Ishikawa (cell line): ENCODE measurements around the gene MAP3K19.

Experiments used
- CEBPB ChIP-seq: IDR thresholded peaks from 2 replicates; pipeline ENCODE4 v1.6.1; 2012
- CREB1 ChIP-seq: IDR thresholded peaks from 2 replicates; pipeline ENCODE4 v1.6.1; 2012; ENCODE audit warnings: low read depth
- EGR1 ChIP-seq: IDR thresholded peaks from 2 replicates; pipeline ENCODE4 v1.6.1; 2012
- EP300 ChIP-seq: IDR thresholded peaks from 2 replicates; pipeline ENCODE4 v1.6.1; 2012; ENCODE audit warnings: borderline replicate concordance
- FOXM1 ChIP-seq: IDR thresholded peaks from 2 replicates; pipeline ENCODE4 v1.6.1; 2012; ENCODE audit warnings: low read depth, borderline replicate concordance
- NFIC ChIP-seq: IDR thresholded peaks from 2 replicates; pipeline ENCODE4 v1.6.1; 2012
- RAD21 ChIP-seq: IDR thresholded peaks from 2 replicates; pipeline ENCODE4 v1.6.1; 2012; ENCODE audit warnings: low read depth
- TAF1 ChIP-seq: IDR thresholded peaks from 2 replicates; pipeline ENCODE4 v1.6.1; 2012; ENCODE audit warnings: low read depth, mild to moderate bottlenecking
- TCF12 ChIP-seq: IDR thresholded peaks from 2 replicates; pipeline ENCODE4 v1.6.1; 2012; ENCODE audit warnings: low read depth
- TEAD4 ChIP-seq: IDR thresholded peaks from 2 replicates; pipeline ENCODE4 v1.6.1; 2012
- USF1 ChIP-seq: IDR thresholded peaks from 2 replicates; pipeline ENCODE4 v1.6.1; 2012
- YY1 ChIP-seq: IDR thresholded peaks from 2 replicates; pipeline ENCODE4 v1.6.1; 2012; ENCODE audit warnings: low read depth
- ZBTB7A ChIP-seq: IDR thresholded peaks from 2 replicates; pipeline ENCODE4 v1.6.1; 2012; ENCODE audit warnings: low read depth
- TF ChIP-seq, protein P1 (sequence below): IDR thresholded peaks from 2 replicates; pipeline ENCODE4 v1.6.1; 2012; ENCODE audit warnings: low read depth, mild to moderate bottlenecking
- TF ChIP-seq, protein P2 (sequence below): IDR thresholded peaks from 2 replicates; pipeline ENCODE4 v1.6.1; 2012

The MAP3K19 gene

GRCh38 chr2:134944975-134945374 lies 102.3 kb downstream of the MAP3K19 start:
- TF ChIP-seq EP300 (no peak), TCF12 (no peak)
- TF ChIP-seq, protein P1, sequence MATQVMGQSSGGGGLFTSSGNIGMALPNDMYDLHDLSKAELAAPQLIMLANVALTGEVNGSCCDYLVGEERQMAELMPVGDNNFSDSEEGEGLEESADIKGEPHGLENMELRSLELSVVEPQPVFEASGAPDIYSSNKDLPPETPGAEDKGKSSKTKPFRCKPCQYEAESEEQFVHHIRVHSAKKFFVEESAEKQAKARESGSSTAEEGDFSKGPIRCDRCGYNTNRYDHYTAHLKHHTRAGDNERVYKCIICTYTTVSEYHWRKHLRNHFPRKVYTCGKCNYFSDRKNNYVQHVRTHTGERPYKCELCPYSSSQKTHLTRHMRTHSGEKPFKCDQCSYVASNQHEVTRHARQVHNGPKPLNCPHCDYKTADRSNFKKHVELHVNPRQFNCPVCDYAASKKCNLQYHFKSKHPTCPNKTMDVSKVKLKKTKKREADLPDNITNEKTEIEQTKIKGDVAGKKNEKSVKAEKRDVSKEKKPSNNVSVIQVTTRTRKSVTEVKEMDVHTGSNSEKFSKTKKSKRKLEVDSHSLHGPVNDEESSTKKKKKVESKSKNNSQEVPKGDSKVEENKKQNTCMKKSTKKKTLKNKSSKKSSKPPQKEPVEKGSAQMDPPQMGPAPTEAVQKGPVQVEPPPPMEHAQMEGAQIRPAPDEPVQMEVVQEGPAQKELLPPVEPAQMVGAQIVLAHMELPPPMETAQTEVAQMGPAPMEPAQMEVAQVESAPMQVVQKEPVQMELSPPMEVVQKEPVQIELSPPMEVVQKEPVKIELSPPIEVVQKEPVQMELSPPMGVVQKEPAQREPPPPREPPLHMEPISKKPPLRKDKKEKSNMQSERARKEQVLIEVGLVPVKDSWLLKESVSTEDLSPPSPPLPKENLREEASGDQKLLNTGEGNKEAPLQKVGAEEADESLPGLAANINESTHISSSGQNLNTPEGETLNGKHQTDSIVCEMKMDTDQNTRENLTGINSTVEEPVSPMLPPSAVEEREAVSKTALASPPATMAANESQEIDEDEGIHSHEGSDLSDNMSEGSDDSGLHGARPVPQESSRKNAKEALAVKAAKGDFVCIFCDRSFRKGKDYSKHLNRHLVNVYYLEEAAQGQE, result no peak

- TF ChIP-seq RAD21, result no peak
- TF ChIP-seq, protein P1, result no peak
- TF ChIP-seq FOXM1, result no peak
- no peak for TF ChIP-seq ZBTB7A
- TF ChIP-seq YY1, result no peak
- no peak for TF ChIP-seq TAF1
- no peak for TF ChIP-seq CREB1
- no peak for TF ChIP-seq TCF12
- TF ChIP-seq USF1, result no peak
- no peak for TF ChIP-seq EGR1
- no peak for TF ChIP-seq TEAD4
- TF ChIP-seq EP300, result no peak
- TF ChIP-seq, protein P2, sequence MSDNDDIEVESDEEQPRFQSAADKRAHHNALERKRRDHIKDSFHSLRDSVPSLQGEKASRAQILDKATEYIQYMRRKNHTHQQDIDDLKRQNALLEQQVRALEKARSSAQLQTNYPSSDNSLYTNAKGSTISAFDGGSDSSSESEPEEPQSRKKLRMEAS, result no peak
- TF ChIP-seq NFIC, result no peak
- no peak for TF ChIP-seq CEBPB
Measured at GRCh38 chr2:134943540-134943939, 103.7 kb downstream of the MAP3K19 start.

GRCh38 chr2:134936691-134937090 lies 110.6 kb downstream of the MAP3K19 start:
- TF ChIP-seq NFIC, result no peak
- TF ChIP-seq CREB1, result no peak
- no peak for TF ChIP-seq ZBTB7A
- no peak for TF ChIP-seq EGR1
- TF ChIP-seq USF1, result no peak
- TF ChIP-seq YY1, result no peak
- TF ChIP-seq TAF1, result no peak
- TF ChIP-seq TCF12, result no peak
- no peak for TF ChIP-seq EP300
- TF ChIP-seq RAD21, result no peak
- TF ChIP-seq, protein P1, result no peak
- TF ChIP-seq TEAD4, result no peak
- no peak for TF ChIP-seq CEBPB
- TF ChIP-seq FOXM1, result no peak
- TF ChIP-seq, protein P2, result no peak

- no peak for TF ChIP-seq RAD21
- TF ChIP-seq, protein P1, result no peak
Measured at GRCh38 chr2:134934641-134935040, 112.6 kb downstream of the MAP3K19 start.
